NCI-H1092 (cell line): ENCODE data around the gene ITGB3.
"Not testable (repeated sequence)": the region's sequence is repeated elsewhere in the genome, so short reads cannot be mapped to it uniquely, and the experiment has no call there.

Experiments used
- DNase-seq: peaks from one replicate; lab custom pipeline; 2025; lab: John Stamatoyannopoulos, UW

Gene ITGB3

DNA sequence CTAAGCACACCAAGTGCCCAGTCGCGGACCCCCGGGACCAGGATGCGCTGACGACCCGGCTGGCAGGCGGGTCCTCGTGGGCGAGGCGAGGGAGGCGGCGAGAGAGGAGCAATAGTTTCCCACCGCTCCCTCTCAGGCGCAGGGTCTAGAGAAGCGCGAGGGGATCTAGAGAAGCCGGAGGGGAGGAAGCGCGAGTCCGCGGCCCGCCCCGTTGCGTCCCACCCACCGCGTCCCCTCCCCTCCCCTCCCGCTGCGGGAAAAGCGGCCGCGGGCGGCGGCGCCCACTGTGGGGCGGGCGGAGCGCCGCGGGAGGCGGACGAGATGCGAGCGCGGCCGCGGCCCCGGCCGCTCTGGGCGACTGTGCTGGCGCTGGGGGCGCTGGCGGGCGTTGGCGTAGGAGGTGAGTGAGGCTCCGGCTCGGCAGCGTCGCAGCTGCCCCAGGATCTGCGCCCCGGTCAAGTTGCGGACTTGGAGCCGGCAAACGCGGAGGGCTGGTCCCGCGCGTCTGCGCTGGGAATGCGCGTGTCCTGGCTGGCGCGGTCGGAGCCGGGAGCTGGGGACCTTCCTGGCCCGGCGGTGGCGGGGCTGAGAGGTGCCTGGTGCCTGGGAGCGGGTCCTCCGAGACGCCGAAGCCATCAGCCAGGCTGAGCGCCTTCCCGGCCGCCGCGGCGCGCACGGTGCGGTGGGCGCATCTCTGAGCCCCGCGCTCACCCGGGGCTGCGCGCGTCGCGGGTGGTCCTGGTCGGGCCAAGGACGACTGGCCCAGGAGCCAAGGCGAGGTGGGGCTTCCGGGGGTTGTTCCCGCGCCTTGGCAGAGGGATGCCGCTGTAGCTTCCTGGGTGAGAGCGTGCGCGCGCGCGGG is at the start of gene ITGB3:
ITGB3 (plus strand) TSS at position 287 of the 862 bp plus-strand sequence; CDS start at position 322, 35 bp downstream.
- peak; percentile 7 for DNase-seq

GRCh38 chr17:47203984-47204721 is 49.5 kb upstream of the ITGB3 start:
- no peak for DNase-seq

GRCh38 chr17:47204722-47205418 is 48.8 kb upstream of the ITGB3 start:
- DNase-seq: no peak

GRCh38 chr17:47205419-47205963 is 48.1 kb upstream of the ITGB3 start:
- DNase-seq: no peak

GRCh38 chr17:47207143-47208067 is 46.2 kb upstream of the ITGB3 start:
- DNase-seq: no peak

GRCh38 chr17:47208744-47209488 is 44.7 kb upstream of the ITGB3 start, which contains the start of gene MYL4:
MYL4 (plus strand) TSS chr17:47209348; CDS start chr17:47209423, 75 bp downstream.
- no peak for DNase-seq

DNA sequence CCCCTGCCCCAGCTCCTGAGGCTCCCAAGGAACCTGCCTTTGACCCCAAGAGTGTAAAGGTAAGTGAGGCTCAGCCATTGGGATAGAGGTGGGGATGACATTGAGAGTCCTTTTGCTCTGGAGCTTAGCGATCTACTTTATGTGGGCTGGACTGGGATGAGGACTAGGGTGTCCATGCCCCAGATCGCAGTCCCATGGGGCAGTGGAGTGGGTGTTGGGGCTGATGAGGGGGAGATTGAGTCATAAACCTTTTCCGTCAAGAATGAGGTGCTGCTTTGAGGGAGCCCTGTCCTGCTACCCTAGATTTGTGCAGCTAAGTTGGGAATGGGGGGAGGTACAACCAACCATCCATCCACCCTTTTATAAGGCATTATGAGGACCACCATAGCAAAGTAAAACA is 44.1 kb upstream of the ITGB3 start:
- DNase-seq: no peak

DNA sequence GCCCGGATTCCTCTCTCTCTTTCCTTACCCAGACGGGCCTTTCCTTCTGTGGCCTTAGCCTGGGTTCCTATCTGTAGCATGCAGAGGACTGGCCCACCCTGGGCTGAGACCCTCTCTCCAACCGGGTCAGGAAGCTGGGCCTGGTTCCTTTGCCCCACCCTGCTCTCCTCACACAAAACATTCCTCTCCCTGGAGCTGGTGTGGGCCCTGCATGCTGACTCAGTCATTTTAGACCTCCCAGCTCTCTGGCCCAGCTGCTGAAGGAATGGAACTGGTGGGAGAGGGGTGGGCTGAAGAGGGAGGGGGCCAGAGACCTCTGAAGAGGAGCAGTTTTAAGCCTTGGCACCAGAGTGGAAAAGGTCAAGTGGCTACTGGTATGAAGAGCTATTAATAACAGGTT is 43.5 kb upstream of the ITGB3 start:
- no peak for DNase-seq

DNA sequence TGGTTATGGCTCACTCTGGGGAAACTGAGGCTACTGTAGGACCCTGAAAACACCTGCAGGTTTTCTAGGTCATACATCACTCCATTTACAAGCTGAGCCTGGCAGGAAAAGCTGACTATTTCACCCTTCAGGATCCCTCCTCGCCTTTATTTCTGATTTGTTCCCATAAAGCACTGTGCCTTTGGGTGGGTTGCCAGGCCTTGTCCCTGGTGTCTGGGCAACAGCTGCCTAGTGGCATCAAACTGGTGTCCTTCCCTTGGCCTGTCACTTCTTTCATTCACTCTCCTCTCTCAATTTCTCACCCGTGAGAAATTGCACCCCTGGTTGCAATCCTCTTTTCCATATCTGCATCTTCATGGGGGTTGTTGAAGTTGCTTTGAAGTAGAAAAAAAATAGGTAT is 42.8 kb upstream of the ITGB3 start:
- DNase-seq: no peak

GRCh38 chr17:47212458-47212857 is 41.2 kb upstream of the ITGB3 start:
- no peak for DNase-seq

DNA sequence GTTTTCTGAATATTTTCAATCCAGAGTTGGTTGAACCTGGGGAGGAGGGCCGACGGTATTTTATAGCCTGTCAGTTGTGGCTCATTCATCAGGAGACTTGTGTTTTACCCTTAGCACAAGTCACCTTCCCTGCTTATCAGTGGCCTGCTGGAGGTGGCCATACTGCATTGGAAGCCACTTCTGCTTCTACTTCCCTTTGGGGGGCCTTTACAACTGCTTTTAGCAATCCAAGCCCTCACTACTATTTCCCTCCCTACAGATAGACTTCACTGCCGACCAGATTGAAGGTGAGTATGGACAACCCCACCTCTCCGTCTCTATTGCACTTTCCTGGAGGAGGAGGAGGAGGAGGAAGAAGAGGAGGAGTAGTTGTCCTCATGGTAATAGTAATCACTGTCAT is 40.1 kb upstream of the ITGB3 start:
- no peak for DNase-seq

DNA sequence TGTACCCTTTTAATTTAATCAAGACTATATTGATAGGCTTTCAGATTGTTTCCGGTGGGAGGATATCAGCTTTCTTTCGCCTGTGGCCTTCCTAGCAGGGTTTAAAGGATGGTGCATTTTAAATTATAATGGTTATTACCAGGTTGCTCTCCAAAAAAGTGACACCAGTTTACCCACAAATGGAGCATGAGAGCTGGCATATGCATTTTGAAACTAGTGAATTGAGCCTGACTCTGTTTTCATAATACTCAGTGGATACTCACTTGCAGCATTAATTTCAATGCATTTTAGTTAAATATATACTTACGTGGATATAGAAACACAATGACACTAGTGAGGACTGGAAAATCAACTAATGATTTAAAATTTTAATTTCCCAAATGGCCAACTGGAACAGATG is 38.7 kb upstream of the ITGB3 start:
- no peak for DNase-seq

- not testable (repeated sequence) for DNase-seq
These were observed 36.8 kb upstream of the ITGB3 start for GRCh38 chr17:47216821-47217220.

GRCh38 chr17:47217279-47217678 is 36.3 kb upstream of the ITGB3 start:
- not testable (repeated sequence) for DNase-seq

GRCh38 chr17:47218896-47219430 is 34.7 kb upstream of the ITGB3 start:
- no peak for DNase-seq

GRCh38 chr17:47219621-47220475 is 33.8 kb upstream of the ITGB3 start:
- no peak for DNase-seq

DNA sequence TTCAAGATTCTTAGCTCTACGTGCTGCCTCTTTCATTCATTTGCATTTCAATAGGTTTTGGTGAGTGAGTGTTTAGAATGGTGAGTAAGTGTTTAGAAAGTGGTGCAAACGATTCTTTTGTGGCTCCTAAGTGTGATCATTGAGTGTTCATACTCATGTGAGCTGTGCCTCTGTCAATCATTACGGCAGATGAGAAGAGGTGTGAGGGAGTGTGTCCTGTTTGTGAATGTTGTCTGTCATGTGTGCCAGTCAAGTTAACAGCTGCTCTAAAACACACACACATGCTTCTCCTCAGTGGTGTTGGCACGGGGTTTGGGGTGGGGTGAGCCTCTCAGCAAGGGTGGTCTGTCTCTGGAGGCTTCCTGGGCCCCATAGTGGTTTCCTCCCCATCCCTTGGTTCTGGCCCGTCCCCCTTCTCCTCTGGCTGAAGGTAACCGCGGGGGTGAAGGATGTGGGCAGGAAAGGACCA is 33.1 kb upstream of the ITGB3 start:
- DNase-seq: no peak

GRCh38 chr17:47221154-47221553 is 32.5 kb upstream of the ITGB3 start:
- DNase-seq: no peak

GRCh38 chr17:47222047-47222446 is 31.6 kb upstream of the ITGB3 start:
- no peak for DNase-seq
